Activated CD4-positive, alpha-beta memory T cell treated with anti-CD3 and anti-CD28 coated beads, Interleukin-2, amount 10 ng/mL, durations not matched to agents 7 days and 5 days (primary cell): ENCODE data around the gene SLC35E4. TPM values are rescaled to one million over a fixed set of nuclear protein-coding genes. Genes with fewer than 3 reads are reported as not detected.

Experiments
- CTCF ChIA-PET: fragments of 350-600 bp; sonication (Branson Sonifier 250); formaldehyde crosslinking; loops from one replicate; lab custom pipeline; 2021; ENCODE audit warnings: antibody characterized with exemption, inconsistent platforms; lab: Charles Lee
- POLR2A ChIA-PET: fragments of 350-600 bp; sonication (Branson Sonifier 250); formaldehyde crosslinking; loops from one replicate; lab custom pipeline; 2021; ENCODE audit warnings: antibody characterized with exemption; lab: Charles Lee
- DNase-seq: peaks from one replicate; pipeline ENCODE4 v3.0.0-alpha.2; 2020
- H3K27ac Mint-ChIP-seq: one replicate; pipeline ENCODE4 v1.8.0; 2021; ENCODE audit warnings: mild to moderate bottlenecking, mixed read lengths
- H3K27me3 Mint-ChIP-seq: one replicate; pipeline ENCODE4 v1.8.0; 2021; ENCODE audit warnings: mixed read lengths
- H3K36me3 Mint-ChIP-seq: one replicate; pipeline ENCODE4 v1.8.0; 2021; ENCODE audit warnings: low read depth, mixed read lengths
- H3K4me1 Mint-ChIP-seq: one replicate; pipeline ENCODE4 v1.8.0; 2021; ENCODE audit warnings: mixed read lengths
- H3K4me3 Mint-ChIP-seq: one replicate; pipeline ENCODE4 v1.8.0; 2021; ENCODE audit warnings: mild to moderate bottlenecking, mixed read lengths
- H3K9me3 Mint-ChIP-seq: one replicate; pipeline ENCODE4 v1.8.0; 2021; ENCODE audit warnings: mixed read lengths
- total RNA-seq, 2 experiments: library from RNA; stranded (reverse); gene quantifications; one replicate each; pipeline ENCODE4 v1.2.3, GENCODE V29; 2021

The SLC35E4 gene
- total RNA-seq, 2 experiments from 2014 or later: 5.3 to 5.8 TPM

DNA sequence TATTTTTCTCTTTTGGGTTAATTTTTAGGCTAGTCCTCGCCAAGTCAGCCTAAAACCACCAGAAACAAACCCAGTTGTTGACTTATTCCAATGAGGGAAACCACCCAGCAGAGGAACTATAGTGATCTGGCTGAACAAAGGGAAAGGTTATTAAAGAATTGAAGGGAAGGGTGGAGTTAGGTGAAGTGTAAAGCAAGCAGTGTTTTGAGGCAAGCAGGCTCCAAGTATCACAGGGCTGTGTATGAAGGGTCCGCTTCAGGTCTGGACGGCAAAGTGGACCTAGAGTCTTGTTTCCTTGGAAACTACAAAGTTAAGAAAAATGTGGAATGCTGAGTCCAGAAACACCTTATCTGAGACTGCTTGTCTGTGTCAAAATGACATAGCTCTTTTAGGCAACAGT is 31.8 kb upstream of the SLC35E4 start:
- ChIA-PET CTCF (interaction anchor here (6.8 kb wide), 1 partner anchor 12 kb away, joined by 54 read pairs; the partner anchor contains the start of gene PES1), POLR2A (interaction anchor here (1.0 kb wide), 1 partner anchor 12 kb away, joined by 3 read pairs; no protein-coding TSS in a partner anchor)
- no peak for DNase-seq
- peaks cover 5% of the 10 kb centered on the region for H3K27me3 Mint-ChIP-seq
- no peak overlapping the region for H3K4me3 Mint-ChIP-seq
- H3K4me1 Mint-ChIP-seq: peaks cover 35% of the 10 kb centered on the region
- no peaks in the 10 kb centered on the region for H3K36me3 Mint-ChIP-seq
- H3K27ac Mint-ChIP-seq: no peak overlapping the region
- no peaks in the 10 kb centered on the region for H3K9me3 Mint-ChIP-seq

DNA sequence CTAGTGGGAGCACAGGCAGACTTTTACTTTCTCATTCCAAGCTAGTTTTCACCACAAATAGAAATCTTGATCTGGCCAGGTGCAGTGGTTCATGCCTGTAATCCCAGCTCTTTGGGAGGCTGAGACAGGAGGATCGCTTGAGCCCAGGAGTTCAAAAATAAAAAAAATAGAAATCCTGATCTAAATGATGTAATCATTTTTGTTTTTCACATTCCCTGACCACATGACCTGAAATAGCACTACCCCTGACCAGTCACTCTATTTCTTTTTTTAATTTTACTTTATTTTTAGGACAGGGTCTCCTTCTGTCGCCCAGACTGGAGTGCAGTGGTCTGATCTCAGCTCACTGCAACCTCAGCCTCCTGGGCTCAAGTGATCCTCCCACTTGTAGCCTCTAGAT is 30.9 kb upstream of the SLC35E4 start:
- DNase-seq: no peak
- ChIA-PET POLR2A (interaction anchor here (1.0 kb wide), 1 partner anchor 13 kb away, joined by 3 read pairs; no protein-coding TSS in a partner anchor), CTCF (interaction anchor here (6.8 kb wide), 1 partner anchor 13 kb away, joined by 54 read pairs; the partner anchor contains the start of gene PES1)
- no peak overlapping the region for H3K4me3 Mint-ChIP-seq
- H3K9me3 Mint-ChIP-seq: no peaks in the 10 kb centered on the region
- peaks cover 44% of the 10 kb centered on the region for H3K4me1 Mint-ChIP-seq
- no peak overlapping the region for H3K27ac Mint-ChIP-seq
- H3K27me3 Mint-ChIP-seq: peaks cover 5% of the 10 kb centered on the region
- H3K36me3 Mint-ChIP-seq: no peaks in the 10 kb centered on the region

- H3K4me1 Mint-ChIP-seq: peaks cover 52% of the 10 kb centered on the region
- peak overlapping the region; percentile 1 for H3K27ac Mint-ChIP-seq
- peak; percentile 63 for DNase-seq
- H3K9me3 Mint-ChIP-seq: no peaks in the 10 kb centered on the region
- POLR2A ChIA-PET: interaction anchor here (1.4 to 3.0 kb wide), 3 partner anchors 14 to 149 kb away, joined by 3 to 13 read pairs (median 11); partner anchors contain the start of genes PES1 and SLC35E4
- H3K27me3 Mint-ChIP-seq: peaks cover 5% of the 10 kb centered on the region
- H3K4me3 Mint-ChIP-seq: no peak overlapping the region
- CTCF ChIA-PET: interaction anchor here (0.8 to 6.8 kb wide), 10 partner anchors 8 to 372 kb away, joined by 3 to 54 read pairs (median 4); partner anchors contain the start of gene PES1
- no peaks in the 10 kb centered on the region for H3K36me3 Mint-ChIP-seq
Observed at GRCh38 chr22:30605449-30606110, 30.0 kb upstream of the SLC35E4 start.

GRCh38 chr22:30606455-30607299 is 28.9 kb upstream of the SLC35E4 start, which contains the start of gene TCN2:
TSS of gene TCN2 (plus strand) at chr22:30607174. CDS start at chr22:30607332, 158 bp downstream.
- POLR2A ChIA-PET: interaction anchor here (0.6 to 3.0 kb wide), 6 partner anchors 10 to 148 kb away, joined by 3 to 13 read pairs (median 4); partner anchors contain the start of genes PES1 and SLC35E4
- H3K4me1 Mint-ChIP-seq: peaks cover 52% of the 10 kb centered on the region
- no peaks in the 10 kb centered on the region for H3K9me3 Mint-ChIP-seq
- peak; percentile 65 for DNase-seq
- H3K36me3 Mint-ChIP-seq: no peaks in the 10 kb centered on the region
- peak within 1 kb of the TSS; percentile 74 for H3K4me3 Mint-ChIP-seq
- peak within 1 kb of the TSS; percentile 62 for H3K27ac Mint-ChIP-seq
- peaks cover 1% of the 10 kb centered on the region for H3K27me3 Mint-ChIP-seq
- CTCF ChIA-PET: interaction anchor here (0.7 to 6.8 kb wide), 13 partner anchors 9 to 371 kb away, joined by 3 to 54 read pairs (median 3); partner anchors contain the start of gene PES1

DNA sequence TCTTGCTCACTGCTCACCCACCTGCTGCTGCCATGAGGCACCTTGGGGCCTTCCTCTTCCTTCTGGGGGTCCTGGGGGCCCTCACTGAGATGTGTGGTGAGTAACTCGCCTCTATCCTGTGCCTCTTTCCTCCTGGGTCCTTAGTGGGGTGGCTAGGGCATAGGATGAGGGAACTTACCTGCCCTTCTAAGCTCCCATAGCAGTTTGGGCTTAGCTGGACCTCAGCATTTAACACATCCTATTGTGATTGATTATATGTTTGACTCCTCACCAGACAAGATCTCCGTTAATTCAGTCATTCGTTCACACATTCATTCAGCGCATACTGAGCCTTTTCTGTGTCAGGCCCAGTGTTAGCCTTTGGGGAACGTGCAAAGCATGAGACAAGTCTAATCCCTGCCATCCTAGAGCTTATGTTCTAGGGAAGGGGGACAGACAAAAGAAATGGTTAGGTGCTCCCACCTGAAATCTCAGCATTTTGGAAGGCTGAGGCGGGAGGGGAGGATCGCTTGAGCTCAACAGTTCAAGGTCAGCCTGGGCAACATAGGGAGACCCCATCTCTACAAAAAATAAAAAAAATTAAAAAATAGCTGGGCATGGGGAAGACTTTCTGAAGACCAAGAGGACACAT is 28.2 kb upstream of the SLC35E4 start:
- H3K27ac Mint-ChIP-seq: peak overlapping the region; percentile 62
- H3K36me3 Mint-ChIP-seq: no peaks in the 10 kb centered on the region
- H3K4me3 Mint-ChIP-seq: peak overlapping the region; percentile 74
- H3K9me3 Mint-ChIP-seq: no peaks in the 10 kb centered on the region
- ChIA-PET CTCF (interaction anchor here (0.7 to 6.8 kb wide), 6 partner anchors 10 to 42 kb away, joined by 3 to 54 read pairs (median 8); partner anchors contain the start of gene PES1), POLR2A (interaction anchor here (0.6 to 3.0 kb wide), 5 partner anchors 10 to 28 kb away, joined by 3 to 13 read pairs (median 4); partner anchors contain the start of genes PES1 and SLC35E4)
- peaks cover 51% of the 10 kb centered on the region for H3K4me1 Mint-ChIP-seq
- no peaks in the 10 kb centered on the region for H3K27me3 Mint-ChIP-seq
- no peak for DNase-seq

DNA sequence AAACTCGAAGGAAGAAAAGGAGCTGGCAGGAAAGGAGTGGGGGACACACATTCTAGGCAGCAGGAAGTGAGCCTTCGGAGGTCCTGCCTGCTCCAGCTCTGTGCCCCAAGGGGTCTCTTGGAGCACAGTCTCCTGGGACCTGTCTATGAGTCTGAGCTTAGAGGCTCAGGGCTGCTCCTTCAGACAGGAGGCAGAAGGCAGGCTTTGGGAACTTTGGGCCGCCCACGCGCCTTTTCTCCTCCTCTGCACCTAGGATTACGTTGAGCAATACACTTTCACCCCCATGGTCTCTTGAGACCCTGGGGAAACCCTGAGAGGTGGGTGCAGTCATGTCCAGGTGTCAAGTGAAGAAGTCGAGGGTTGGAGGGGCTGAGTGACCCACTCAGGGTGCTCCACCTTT is 27.6 kb upstream of the SLC35E4 start:
- no peak for DNase-seq
- no peaks in the 10 kb centered on the region for H3K27me3 Mint-ChIP-seq
- ChIA-PET POLR2A (interaction anchor here (0.8 to 3.0 kb wide), 2 partner anchors 16 to 25 kb away, joined by 3 to 11 read pairs; partner anchors contain the start of gene PES1), CTCF (interaction anchor here (1.1 to 6.8 kb wide), 4 partner anchors 11 to 42 kb away, joined by 4 to 54 read pairs (median 14); partner anchors contain the start of gene PES1)
- no peak overlapping the region for H3K27ac Mint-ChIP-seq
- H3K9me3 Mint-ChIP-seq: no peaks in the 10 kb centered on the region
- no peak overlapping the region for H3K4me3 Mint-ChIP-seq
- H3K36me3 Mint-ChIP-seq: no peaks in the 10 kb centered on the region
- peaks cover 51% of the 10 kb centered on the region for H3K4me1 Mint-ChIP-seq

DNA sequence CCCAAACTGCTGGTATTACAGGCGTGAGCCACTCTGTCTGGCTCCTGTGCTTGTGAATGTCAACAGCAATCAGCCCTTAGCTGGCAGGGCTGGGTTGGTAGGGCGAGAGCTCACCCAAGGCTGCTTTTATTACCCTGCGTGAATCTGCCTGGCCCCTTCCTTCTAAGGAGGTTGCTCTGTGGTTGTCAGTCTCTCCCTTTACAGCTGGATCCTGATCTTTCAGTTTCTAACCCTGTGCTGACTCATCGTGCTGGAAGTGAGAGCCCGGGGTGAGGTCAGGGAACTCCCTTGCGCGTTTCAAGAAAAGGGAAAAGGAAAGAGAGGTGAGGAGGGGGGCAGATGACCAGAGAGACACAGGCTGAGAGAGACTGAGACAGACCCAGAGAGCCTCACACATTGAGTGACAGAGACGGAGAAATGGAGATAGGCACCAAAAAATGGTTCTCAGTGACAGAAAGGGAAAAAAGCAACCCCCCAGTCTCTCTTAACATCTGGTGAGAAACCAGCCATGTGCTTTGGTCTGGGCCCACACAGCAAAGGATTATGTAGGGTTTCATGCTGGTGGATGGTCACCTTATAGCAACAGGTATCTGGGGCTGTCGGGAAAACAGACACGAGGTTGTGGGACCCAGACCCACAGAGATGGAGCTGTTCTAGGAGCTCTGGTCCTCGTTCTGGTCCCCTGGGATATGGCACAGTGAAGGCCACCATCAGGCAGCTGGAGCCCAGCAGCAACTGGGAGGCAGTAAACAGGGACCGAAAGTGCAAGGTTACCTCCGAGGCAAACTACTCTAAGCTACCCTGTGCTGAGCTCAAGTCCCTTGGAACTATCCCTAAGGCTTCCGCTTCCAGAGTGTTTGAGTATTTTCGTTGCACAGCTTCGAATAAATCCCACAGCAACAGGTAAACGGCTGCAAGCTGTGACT is 26.1 kb upstream of the SLC35E4 start:
- no peaks in the 10 kb centered on the region for H3K36me3 Mint-ChIP-seq
- no peak overlapping the region for H3K4me3 Mint-ChIP-seq

GRCh38 chr22:30610299-30610698 is 25.3 kb upstream of the SLC35E4 start:
- Mint-ChIP-seq H3K27me3 (no peaks in the 10 kb centered on the region), H3K4me3 (no peak overlapping the region), H3K36me3 (no peaks in the 10 kb centered on the region), H3K4me1 (peaks cover 49% of the 10 kb centered on the region), H3K9me3 (no peaks in the 10 kb centered on the region), H3K27ac (no peak overlapping the region)
- ChIA-PET POLR2A (interaction anchor here (0.8 to 1.5 kb wide), 3 partner anchors 10 to 35 kb away, joined by 3 to 4 read pairs (median 4); partner anchors contain the start of gene SLC35E4), CTCF (interaction anchor here (1.1 to 6.8 kb wide), 4 partner anchors 9 to 24 kb away, joined by 5 to 54 read pairs (median 6); partner anchors contain the start of gene PES1)
- DNase-seq: no peak

More for the DNA sequence above, 26.1 kb upstream of the SLC35E4 start:
- CTCF ChIA-PET: interaction anchor here (0.7 to 6.8 kb wide), 5 partner anchors 8 to 25 kb away, joined by 5 to 54 read pairs (median 5); partner anchors contain the start of gene PES1
- peak; percentile 49 for DNase-seq
- Mint-ChIP-seq H3K27me3 (no peaks in the 10 kb centered on the region), H3K9me3 (no peaks in the 10 kb centered on the region), H3K4me1 (peaks cover 51% of the 10 kb centered on the region), H3K27ac (peak overlapping the region; percentile 32)
- POLR2A ChIA-PET: interaction anchor here (0.7 to 1.5 kb wide), 6 partner anchors 8 to 136 kb away, joined by 3 to 6 read pairs (median 4); partner anchors contain the start of gene SLC35E4

DNA sequence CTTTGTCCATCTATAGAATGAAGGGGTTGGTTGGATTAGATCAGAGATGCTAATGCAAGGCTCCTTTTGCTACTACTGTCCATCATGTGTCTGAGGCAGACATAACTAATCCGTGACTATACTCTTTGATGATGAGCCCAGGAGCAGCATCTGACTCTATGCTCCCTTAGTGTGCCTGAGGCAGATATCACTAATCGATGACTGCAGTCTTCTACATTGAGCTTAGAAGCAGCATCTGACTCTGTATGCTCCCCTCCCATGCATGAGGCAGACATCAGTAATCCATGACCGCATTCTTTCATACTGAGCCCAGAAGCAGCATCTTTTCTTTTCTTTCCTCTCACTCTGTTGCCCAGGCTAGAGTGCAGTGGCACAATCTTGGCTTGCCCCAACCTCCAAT is 24.4 kb upstream of the SLC35E4 start:
- no peaks in the 10 kb centered on the region for H3K27me3 Mint-ChIP-seq

GRCh38 chr22:30612789-30613188 is 22.8 kb upstream of the SLC35E4 start:
- DNase-seq: no peak
- Mint-ChIP-seq H3K9me3 (no peaks in the 10 kb centered on the region), H3K27me3 (no peaks in the 10 kb centered on the region), H3K4me1 (peaks cover 28% of the 10 kb centered on the region), H3K36me3 (no peaks in the 10 kb centered on the region), H3K27ac (no peak overlapping the region), H3K4me3 (no peak overlapping the region)
- POLR2A ChIA-PET: no interaction called here
- CTCF ChIA-PET: interaction anchor here (0.6 to 1.3 kb wide), 4 partner anchors 11 to 254 kb away, joined by 3 to 4 read pairs (median 3); no protein-coding TSS in a partner anchor

More for the DNA sequence above, 24.4 kb upstream of the SLC35E4 start:
- H3K4me1 Mint-ChIP-seq: peaks cover 42% of the 10 kb centered on the region
- no peak overlapping the region for H3K27ac Mint-ChIP-seq
- CTCF ChIA-PET: no interaction called here
- no peaks in the 10 kb centered on the region for H3K9me3 Mint-ChIP-seq
- H3K36me3 Mint-ChIP-seq: no peaks in the 10 kb centered on the region
- POLR2A ChIA-PET: no interaction called here
- DNase-seq: no peak
- H3K4me3 Mint-ChIP-seq: no peak overlapping the region

GRCh38 chr22:30614268-30614667 is 21.3 kb upstream of the SLC35E4 start:
- Mint-ChIP-seq H3K4me1 (peaks cover 13% of the 10 kb centered on the region), H3K27ac (no peak overlapping the region), H3K27me3 (no peaks in the 10 kb centered on the region), H3K9me3 (no peaks in the 10 kb centered on the region), H3K36me3 (no peaks in the 10 kb centered on the region), H3K4me3 (no peak overlapping the region)
- ChIA-PET POLR2A (no interaction called here), CTCF (no interaction called here)
- no peak for DNase-seq
